Neural progenitor cell (in vitro differentiated cells): ENCODE measurements around the gene TRRAP. TPM values are rescaled to one million over a fixed set of nuclear protein-coding genes. Genes with fewer than 3 reads are reported as not detected.

Experiments used
- DNase-seq: peaks from one replicate; pipeline ENCODE4 v3.0.0-alpha.2; 2016; ENCODE audit warnings: low spot score
- H2AFZ ChIP-seq: fragments of 200-600 bp; sonication (generic); replicated peaks from 2 replicates; pipeline ENCODE4 v1.6.1; 2016; ENCODE audit warnings: antibody characterized with exemption
- H3F3A ChIP-seq: fragments of 200-600 bp; sonication (generic); 2 replicates; pipeline ENCODE4 v1.6.1; 2016; ENCODE audit warnings: antibody characterized with exemption, low read depth
- H3K27ac ChIP-seq: fragments of 200-600 bp; sonication (generic); 2 replicates; pipeline ENCODE4 v1.5.1; 2016; ENCODE audit warnings: mild to moderate bottlenecking
- H3K27me3 ChIP-seq: fragments of 200-600 bp; sonication (generic); 2 replicates; pipeline ENCODE4 v1.6.1; 2016; ENCODE audit warnings: mild to moderate bottlenecking, moderate library complexity
- H3K36me3 ChIP-seq: fragments of 200-600 bp; sonication (generic); 2 replicates; pipeline ENCODE4 v1.5.1; 2016
- H3K4me1 ChIP-seq: fragments of 200-600 bp; sonication (generic); 2 replicates; pipeline ENCODE4 v1.6.1; 2016; ENCODE audit warnings: mixed run types
- H3K4me2 ChIP-seq: fragments of 200-600 bp; sonication (generic); 2 replicates; pipeline ENCODE4 v1.6.1; 2016
- H3K4me3 ChIP-seq: fragments of 200-600 bp; sonication (generic); 2 replicates; pipeline ENCODE4 v1.5.1; 2016
- H3K79me2 ChIP-seq: fragments of 200-600 bp; sonication (generic); 2 replicates; pipeline ENCODE4 v1.6.1; 2016; ENCODE audit warnings: low read depth
- H3K9ac ChIP-seq: fragments of 200-600 bp; sonication (generic); 2 replicates; pipeline ENCODE4 v1.6.1; 2016
- H3K9me3 ChIP-seq: fragments of 200-600 bp; sonication (generic); 2 replicates; pipeline ENCODE4 v1.5.1; 2016; ENCODE audit warnings: low read depth
- H4K20me1 ChIP-seq: fragments of 200-600 bp; sonication (generic); 2 replicates; pipeline ENCODE4 v1.6.1; 2016; ENCODE audit warnings: low read depth
- H3K27ac Mint-ChIP-seq: 3 replicates; pipeline ENCODE4 v1.8.0; 2021; ENCODE audit warnings: mixed read lengths
- H3K27me3 Mint-ChIP-seq: 2 replicates; pipeline ENCODE4 v1.8.0; 2022; ENCODE audit warnings: low read depth, mild to moderate bottlenecking, inconsistent platforms, moderate library complexity, mixed read lengths; ENCODE audit not compliant: insufficient read depth
- H3K36me3 Mint-ChIP-seq: 3 replicates; pipeline ENCODE4 v1.8.0; 2021; ENCODE audit warnings: mixed read lengths
- H3K4me1 Mint-ChIP-seq: 3 replicates; pipeline ENCODE4 v1.8.0; 2021; ENCODE audit warnings: mixed read lengths
- H3K4me3 Mint-ChIP-seq: 3 replicates; pipeline ENCODE4 v1.8.0; 2021; ENCODE audit warnings: mild to moderate bottlenecking, moderate library complexity, mixed read lengths
- H3K9me3 Mint-ChIP-seq: 3 replicates; pipeline ENCODE4 v1.8.0; 2020; ENCODE audit warnings: mixed read lengths
- EZH2 ChIP-seq: fragments of 200-600 bp; sonication (generic); IDR thresholded peaks from 2 replicates; pipeline ENCODE4 v1.6.1; 2017; ENCODE audit warnings: antibody characterized with exemption, mild to moderate bottlenecking, moderate library complexity
- EZH2phosphoT487 ChIP-seq: fragments of 200-600 bp; sonication (generic); IDR thresholded peaks from 2 replicates; pipeline ENCODE4 v1.6.1; 2017; ENCODE audit warnings: antibody characterized with exemption
- total RNA-seq: library from RNA; depleted of rRNA; stranded (reverse); fragments of >200 nt; gene quantifications from 2 replicates; pipeline ENCODE4 v1.2.3, GENCODE V29; 2015; ENCODE audit warnings: low replicate concordance
- TF ChIP-seq, protein P1 (sequence below): fragments of 200-600 bp; sonication (generic); IDR thresholded peaks from 2 replicates; pipeline ENCODE4 v1.5.1; 2017; ENCODE audit warnings: antibody characterized with exemption, mild to moderate bottlenecking

TRRAP gene
- total RNA-seq, 1 donor from 2014 or later: 19.9 TPM

DNA sequence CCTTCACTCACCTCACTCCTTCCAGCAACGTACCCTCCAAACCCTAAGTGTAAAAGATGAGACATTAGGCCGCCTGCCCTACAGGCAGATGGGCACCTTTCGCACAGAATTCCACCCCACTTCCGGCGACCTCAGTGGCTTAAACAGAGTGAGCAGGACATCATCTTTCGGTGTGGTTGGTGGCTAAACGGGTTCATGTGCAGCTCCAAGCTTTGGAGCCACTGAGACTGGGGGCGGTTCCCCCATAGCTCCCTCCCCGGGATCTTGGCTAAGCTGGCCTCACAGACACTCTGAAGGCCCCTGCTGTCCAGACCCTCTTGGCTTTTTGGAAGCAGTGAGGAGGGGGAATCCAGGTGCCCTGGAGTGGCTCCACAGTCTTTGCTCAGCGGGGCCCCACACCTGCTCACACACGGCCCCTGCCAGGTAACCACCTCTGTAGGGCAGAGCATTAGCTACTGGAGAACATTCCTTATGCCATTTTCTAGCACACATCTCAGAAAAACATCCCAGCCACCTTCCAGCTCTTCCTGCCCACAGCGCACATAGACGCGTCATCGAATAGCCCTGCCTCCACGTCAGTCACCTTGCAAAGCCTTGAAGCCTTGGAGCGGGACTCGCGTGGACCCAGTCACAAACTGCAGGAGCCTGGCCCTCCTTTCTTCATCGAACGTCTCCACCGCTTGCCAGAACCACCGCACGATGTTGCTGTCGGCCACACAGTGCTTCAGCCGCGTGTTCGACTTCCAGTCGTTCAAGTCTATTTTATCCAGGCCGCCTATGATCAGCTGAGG is 156.8 kb downstream of the TRRAP start:
- Histone ChIP-seq H3K9me3 (no peaks in the 10 kb centered on the region), H3K27ac (no peak overlapping the region), H3K79me2 (no peaks in the 10 kb centered on the region), H4K20me1 (peaks cover 14% of the 10 kb centered on the region), H3K27me3 (no peaks in the 10 kb centered on the region), H3K4me1 (no peaks in the 10 kb centered on the region), H2AFZ (no peak overlapping the region), H3F3A (no peaks in the 10 kb centered on the region), H3K36me3 (peaks cover 4% of the 10 kb centered on the region), H3K4me3 (no peak overlapping the region), H3K4me2 (no peak overlapping the region), H3K9ac (no peak overlapping the region)
- Mint-ChIP-seq H3K27me3 (peaks cover 7% of the 10 kb centered on the region), H3K9me3 (no peaks in the 10 kb centered on the region), H3K4me3 (no peak overlapping the region), H3K36me3 (peaks cover 26% of the 10 kb centered on the region), H3K27ac (no peak overlapping the region), H3K4me1 (no peaks in the 10 kb centered on the region)
- no peak for DNase-seq
- TF ChIP-seq EZH2phosphoT487 (no peak), EZH2 (no peak)
- TF ChIP-seq, protein P1, sequence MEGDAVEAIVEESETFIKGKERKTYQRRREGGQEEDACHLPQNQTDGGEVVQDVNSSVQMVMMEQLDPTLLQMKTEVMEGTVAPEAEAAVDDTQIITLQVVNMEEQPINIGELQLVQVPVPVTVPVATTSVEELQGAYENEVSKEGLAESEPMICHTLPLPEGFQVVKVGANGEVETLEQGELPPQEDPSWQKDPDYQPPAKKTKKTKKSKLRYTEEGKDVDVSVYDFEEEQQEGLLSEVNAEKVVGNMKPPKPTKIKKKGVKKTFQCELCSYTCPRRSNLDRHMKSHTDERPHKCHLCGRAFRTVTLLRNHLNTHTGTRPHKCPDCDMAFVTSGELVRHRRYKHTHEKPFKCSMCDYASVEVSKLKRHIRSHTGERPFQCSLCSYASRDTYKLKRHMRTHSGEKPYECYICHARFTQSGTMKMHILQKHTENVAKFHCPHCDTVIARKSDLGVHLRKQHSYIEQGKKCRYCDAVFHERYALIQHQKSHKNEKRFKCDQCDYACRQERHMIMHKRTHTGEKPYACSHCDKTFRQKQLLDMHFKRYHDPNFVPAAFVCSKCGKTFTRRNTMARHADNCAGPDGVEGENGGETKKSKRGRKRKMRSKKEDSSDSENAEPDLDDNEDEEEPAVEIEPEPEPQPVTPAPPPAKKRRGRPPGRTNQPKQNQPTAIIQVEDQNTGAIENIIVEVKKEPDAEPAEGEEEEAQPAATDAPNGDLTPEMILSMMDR: no peak

DNA sequence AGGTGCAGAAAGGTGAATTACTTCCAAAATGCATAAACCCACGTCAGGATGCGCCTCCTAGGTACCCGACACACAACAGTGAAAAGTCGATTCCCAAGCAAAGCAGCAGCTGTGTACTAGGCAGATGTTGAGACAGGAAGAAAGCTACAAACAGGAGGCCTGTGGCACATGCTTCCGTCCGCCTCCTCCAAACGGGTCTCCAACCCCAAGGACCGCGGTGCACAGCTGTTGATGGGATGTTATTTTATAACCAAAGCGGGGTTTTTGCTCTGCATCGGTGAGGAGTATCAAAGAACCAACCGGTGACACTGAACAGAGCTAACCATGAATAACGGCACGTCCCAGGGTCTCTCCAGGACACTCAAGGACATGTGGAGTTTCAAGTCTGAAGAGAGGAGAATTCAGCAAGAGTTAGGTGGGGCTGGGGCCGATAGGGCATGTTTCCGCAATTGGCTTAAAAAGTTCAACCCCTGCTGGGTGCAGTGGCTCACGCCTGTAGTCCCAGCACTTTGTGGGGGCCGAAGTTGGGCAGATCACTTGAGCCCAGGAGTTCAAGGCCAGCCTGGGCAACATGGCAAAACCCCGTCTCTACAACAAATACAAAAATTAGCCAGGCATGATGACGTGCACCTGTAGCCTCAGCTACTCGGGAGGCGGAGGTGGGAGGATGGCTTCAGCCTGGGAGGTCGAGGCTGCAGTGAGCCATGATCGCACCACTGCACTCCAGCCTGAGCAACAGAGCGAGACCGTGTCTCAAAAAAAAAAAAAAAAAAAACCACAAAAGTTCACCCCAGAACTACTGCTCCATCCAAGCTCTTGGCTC is 157.6 kb downstream of the TRRAP start:
- Histone ChIP-seq H3K79me2 (no peaks in the 10 kb centered on the region), H3K9ac (no peak overlapping the region), H3K4me2 (no peak overlapping the region), H3K27me3 (no peaks in the 10 kb centered on the region), H3K27ac (no peak overlapping the region), H3K9me3 (no peaks in the 10 kb centered on the region), H3F3A (peaks cover under 1% of the 10 kb centered on the region), H3K36me3 (peaks cover 4% of the 10 kb centered on the region), H3K4me1 (no peaks in the 10 kb centered on the region), H4K20me1 (peaks cover 15% of the 10 kb centered on the region), H3K4me3 (no peak overlapping the region), H2AFZ (no peak overlapping the region)
- no peak for DNase-seq
- no peak for TF ChIP-seq EZH2phosphoT487
- TF ChIP-seq, protein P1: no peak
- TF ChIP-seq EZH2: no peak
- Mint-ChIP-seq H3K27ac (no peak overlapping the region), H3K36me3 (peaks cover 29% of the 10 kb centered on the region), H3K4me1 (peaks cover 2% of the 10 kb centered on the region), H3K27me3 (peaks cover 8% of the 10 kb centered on the region), H3K4me3 (no peak overlapping the region), H3K9me3 (no peaks in the 10 kb centered on the region)

DNA sequence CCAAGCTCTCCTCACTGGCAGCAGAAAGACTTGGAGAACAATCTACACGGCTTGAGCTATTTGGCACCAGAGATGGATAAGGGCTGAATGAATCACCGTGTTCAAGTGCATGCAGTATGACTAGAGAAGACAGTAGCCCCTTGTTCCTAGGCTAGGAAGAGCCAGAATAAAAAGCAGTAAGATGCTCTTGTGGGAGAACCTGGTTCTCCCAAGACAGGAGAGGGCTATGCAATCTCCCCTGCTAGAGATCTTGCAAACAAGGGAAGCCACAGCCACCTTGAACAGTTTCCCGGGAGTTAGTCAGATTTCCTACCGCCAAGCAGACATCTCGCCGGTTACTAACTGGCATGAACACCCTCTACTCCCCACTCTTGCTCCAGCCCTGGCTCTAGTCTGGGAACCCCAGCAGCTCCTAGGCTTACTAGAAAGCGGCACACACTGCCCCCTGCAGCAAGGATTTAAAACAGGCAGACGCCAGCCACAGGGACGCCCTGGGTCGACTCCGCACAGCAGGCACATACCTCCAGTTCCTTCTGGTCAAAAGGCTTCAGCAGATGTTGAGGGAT is 158.3 kb downstream of the TRRAP start:
- Mint-ChIP-seq H3K4me3 (no peak overlapping the region), H3K36me3 (peaks cover 26% of the 10 kb centered on the region), H3K9me3 (no peaks in the 10 kb centered on the region), H3K4me1 (peaks cover 2% of the 10 kb centered on the region), H3K27me3 (peaks cover 8% of the 10 kb centered on the region), H3K27ac (no peak overlapping the region)
- Histone ChIP-seq H3K4me2 (no peak overlapping the region), H3K36me3 (peaks cover 4% of the 10 kb centered on the region), H2AFZ (no peak overlapping the region), H3K9ac (no peak overlapping the region), H3K79me2 (no peaks in the 10 kb centered on the region), H3K27ac (no peak overlapping the region), H3K27me3 (no peaks in the 10 kb centered on the region), H4K20me1 (peaks cover 15% of the 10 kb centered on the region), H3F3A (peaks cover 7% of the 10 kb centered on the region), H3K4me3 (no peak overlapping the region), H3K4me1 (no peaks in the 10 kb centered on the region), H3K9me3 (no peaks in the 10 kb centered on the region)
- DNase-seq: peak; percentile 73
- TF ChIP-seq EZH2phosphoT487: no peak
- TF ChIP-seq, protein P1: peak; percentile 62
